HEK293 (cell line): ENCODE results near the gene SWT1.

ENCODE experiments used
- CTCF ChIA-PET: fragments of 350-600 bp; formaldehyde crosslinking; extraction: SDS; loops from one replicate; lab custom pipeline; 2021; ENCODE audit warnings: antibody characterized with exemption; lab: Yijun Ruan, JAX
- POLR2A ChIA-PET: fragments of 300-600 bp; formaldehyde crosslinking; extraction: SDS; loops from one replicate; lab custom pipeline; 2020; ENCODE audit warnings: antibody characterized with exemption, inconsistent platforms; lab: Yijun Ruan, JAX
- H3K27ac ChIP-seq: fragments of 200-500 bp; sonication (Bioruptor generic); 2 replicates; pipeline ENCODE4 v1.5.1; 2014; ENCODE audit warnings: low read depth, low read length, control low read depth, inconsistent platforms; ENCODE audit errors: extremely low read depth
- H3K36me3 ChIP-seq, 2 experiments: fragments of 200-500 bp in 1 of 2; sonication (Bioruptor generic) in 1 of 2; 1 replicate in 1 of 2; 2 replicates in 1 of 2; pipeline ENCODE4 v1.5.1; 2014 to 2017; ENCODE audit warnings: inconsistent platforms in 2 of 2, low read length in 2 of 2; ENCODE audit not compliant: control insufficient read depth in 2 of 2, insufficient read depth in 1 of 2
- H3K4me1 ChIP-seq: fragments of 200-500 bp; sonication (Bioruptor generic); 2 replicates; pipeline ENCODE4 v1.5.1; 2014; ENCODE audit warnings: mild to moderate bottlenecking, low read length, inconsistent platforms; ENCODE audit not compliant: control insufficient read depth, insufficient read depth
- H3K4me3 ChIP-seq: 2 replicates; pipeline ENCODE4 v1.5.1; 2011; ENCODE audit warnings: low read depth, mild to moderate bottlenecking, control low read depth, low read length, moderate library complexity
- H3K9me3 ChIP-seq: fragments of 200-500 bp; sonication (Bioruptor generic); 2 replicates; pipeline ENCODE4 v1.5.1; 2014; ENCODE audit warnings: low read depth, low read length, inconsistent platforms; ENCODE audit not compliant: control insufficient read depth, insufficient read depth
- HOXA7 ChIP-seq: sonication (generic); formaldehyde crosslinking; IDR thresholded peaks from 2 replicates; pipeline ENCODE4 v1.8.1; 2022; ENCODE audit warnings: missing genetic modification reagents, borderline replicate concordance
- KLF1 ChIP-seq: fragments of 450-650 bp; formaldehyde crosslinking; IDR thresholded peaks from 2 replicates; pipeline ENCODE4 v1.5.1; 2016; ENCODE audit warnings: missing biosample characterization, missing genetic modification characterization
- KLF16 ChIP-seq: fragments of 450-650 bp; formaldehyde crosslinking; IDR thresholded peaks from 2 replicates; pipeline ENCODE4 v1.5.1; 2017; ENCODE audit warnings: missing biosample characterization, missing genetic modification characterization
- MYNN ChIP-seq: fragments of 450-650 bp; formaldehyde crosslinking; IDR thresholded peaks from 2 replicates; pipeline ENCODE4 v1.5.1; 2016; ENCODE audit warnings: missing biosample characterization, missing genetic modification characterization, borderline replicate concordance
- SETDB1 ChIP-seq: IDR thresholded peaks from one replicate; pipeline ENCODE4 v1.6.1; 2017; ENCODE audit warnings: mild to moderate bottlenecking, low read length, moderate library complexity, mixed read lengths; ENCODE audit not compliant: insufficient read length
- SP3 ChIP-seq: fragments of 450-650 bp; formaldehyde crosslinking; IDR thresholded peaks from 2 replicates; pipeline ENCODE4 v1.5.1; 2016; ENCODE audit warnings: missing biosample characterization, missing genetic modification characterization
- SP7 ChIP-seq: fragments of 450-650 bp; formaldehyde crosslinking; IDR thresholded peaks from 2 replicates; pipeline ENCODE4 v1.5.1; 2016; ENCODE audit warnings: missing biosample characterization, missing genetic modification characterization
- ZFP69B ChIP-seq: fragments of 450-650 bp; formaldehyde crosslinking; IDR thresholded peaks from 2 replicates; pipeline ENCODE4 v1.5.1; 2016; ENCODE audit warnings: missing biosample characterization, missing genetic modification characterization
- ZNF10 ChIP-seq: fragments of 450-650 bp; formaldehyde crosslinking; IDR thresholded peaks from 2 replicates; pipeline ENCODE4 v1.5.1; 2017; ENCODE audit warnings: missing biosample characterization, missing genetic modification characterization
- ZNF112 ChIP-seq: fragments of 450-650 bp; formaldehyde crosslinking; IDR thresholded peaks from 2 replicates; pipeline ENCODE4 v1.5.0; 2017; ENCODE audit warnings: missing biosample characterization, missing genetic modification characterization
- ZNF16 ChIP-seq: fragments of 450-650 bp; formaldehyde crosslinking; IDR thresholded peaks from 2 replicates; pipeline ENCODE4 v1.5.1; 2016; ENCODE audit warnings: low read depth, missing biosample characterization, missing genetic modification characterization
- ZNF223 ChIP-seq: fragments of 450-650 bp; formaldehyde crosslinking; IDR thresholded peaks from 2 replicates; pipeline ENCODE4 v1.5.1; 2016; ENCODE audit warnings: missing biosample characterization, missing genetic modification characterization
- ZNF292 ChIP-seq: fragments of 450-650 bp; formaldehyde crosslinking; IDR thresholded peaks from 2 replicates; pipeline ENCODE4 v1.5.1; 2016; ENCODE audit warnings: low read depth, missing biosample characterization, missing genetic modification characterization, borderline replicate concordance
- ZNF302 ChIP-seq: fragments of 450-650 bp; formaldehyde crosslinking; IDR thresholded peaks from 2 replicates; pipeline ENCODE4 v1.5.1; 2016; ENCODE audit warnings: missing biosample characterization, missing genetic modification characterization, low read depth
- ZNF350 ChIP-seq: fragments of 450-650 bp; formaldehyde crosslinking; IDR thresholded peaks from 2 replicates; pipeline ENCODE4 v1.5.0; 2017; ENCODE audit warnings: missing biosample characterization, mild to moderate bottlenecking, missing genetic modification characterization
- ZNF521 ChIP-seq: fragments of 450-650 bp; formaldehyde crosslinking; IDR thresholded peaks from 2 replicates; pipeline ENCODE4 v1.5.1; 2017; ENCODE audit warnings: missing biosample characterization, mild to moderate bottlenecking, missing genetic modification characterization
- ZNF621 ChIP-seq: fragments of 450-650 bp; formaldehyde crosslinking; IDR thresholded peaks from 2 replicates; pipeline ENCODE4 v1.5.1; 2017; ENCODE audit warnings: missing biosample characterization, missing genetic modification characterization
- ZNF768 ChIP-seq: fragments of 450-650 bp; formaldehyde crosslinking; IDR thresholded peaks from 2 replicates; pipeline ENCODE4 v1.5.1; 2018; ENCODE audit warnings: missing biosample characterization, mild to moderate bottlenecking, missing genetic modification characterization
- ZNF791 ChIP-seq: fragments of 450-650 bp; formaldehyde crosslinking; IDR thresholded peaks from 2 replicates; pipeline ENCODE4 v1.5.1; 2016; ENCODE audit warnings: missing biosample characterization, missing genetic modification characterization
- TF ChIP-seq, protein P1 (sequence below): fragments of 450-650 bp; formaldehyde crosslinking; IDR thresholded peaks from 2 replicates; pipeline ENCODE4 v1.5.1; 2016; ENCODE audit warnings: missing biosample characterization, missing genetic modification characterization
- TF ChIP-seq, protein P2 (sequence below): fragments of 450-650 bp; formaldehyde crosslinking; IDR thresholded peaks from 2 replicates; pipeline ENCODE4 v1.5.1; 2016; ENCODE audit warnings: missing biosample characterization, missing genetic modification characterization
- TF ChIP-seq, protein P3 (sequence below): fragments of 450-650 bp; formaldehyde crosslinking; conservative IDR thresholded peaks from 2 replicates; pipeline ENCODE4 v1.5.1; 2016; ENCODE audit warnings: low read depth, missing biosample characterization, missing genetic modification characterization
- TF ChIP-seq, protein P4 (sequence below): fragments of 450-650 bp; formaldehyde crosslinking; IDR thresholded peaks from 2 replicates; pipeline ENCODE4 v1.5.1; 2016; ENCODE audit warnings: missing biosample characterization, missing genetic modification characterization

Gene SWT1

DNA sequence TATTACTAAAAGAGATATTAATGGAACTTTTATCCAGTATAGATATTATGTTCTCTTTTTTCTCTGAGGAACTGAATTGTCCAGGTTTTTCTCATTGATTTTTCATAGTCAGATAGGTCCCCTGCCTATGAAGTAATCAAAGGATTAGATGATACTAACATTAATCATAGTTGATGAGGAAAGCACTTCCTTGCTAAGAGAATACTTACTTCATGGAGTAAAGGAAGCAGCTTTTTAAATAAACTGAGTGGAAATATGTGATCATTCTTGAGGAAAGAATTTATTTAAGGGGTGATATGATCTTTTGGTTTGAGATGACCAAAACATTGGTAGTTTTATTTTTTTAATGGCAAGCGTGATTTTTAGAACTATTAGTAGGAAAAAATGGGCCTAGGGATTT is 58.9 kb downstream of the SWT1 start:
- Histone ChIP-seq H3K36me3 (no peaks in the 10 kb centered on the region), H3K27ac (no peak overlapping the region), H3K4me1 (no peaks in the 10 kb centered on the region), H3K4me3 (no peak overlapping the region), H3K9me3 (no peaks in the 10 kb centered on the region)
- no peak for TF ChIP-seq ZNF350 (tag by site-specific recombination)
- no peak for TF ChIP-seq ZNF791 (tag by site-specific recombination)
- no peak for TF ChIP-seq ZNF223
- no peak for TF ChIP-seq KLF16 (tag by site-specific recombination)
- POLR2A ChIA-PET = no interaction called here
- CTCF ChIA-PET = no interaction called here

DNA sequence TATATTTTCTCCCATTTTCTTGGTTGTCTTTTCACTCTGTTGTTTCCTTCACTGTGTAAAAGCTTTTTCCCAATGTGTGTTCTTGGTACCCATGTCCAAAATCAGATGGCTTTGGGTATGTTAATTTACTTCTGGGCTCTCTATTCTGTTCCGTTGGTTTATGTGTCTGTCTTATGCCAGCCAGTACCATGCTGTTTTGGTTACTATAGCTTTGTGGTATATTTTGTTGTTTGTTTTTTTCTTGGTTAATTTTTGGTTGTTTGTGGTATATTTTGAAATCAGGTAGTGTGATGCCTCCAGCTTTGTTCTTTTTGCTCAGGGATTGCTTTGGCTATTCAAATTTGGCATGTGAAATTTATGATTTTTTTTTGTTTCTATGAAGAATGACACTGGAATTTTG is 67.2 kb downstream of the SWT1 start:
- TF ChIP-seq, protein P1, sequence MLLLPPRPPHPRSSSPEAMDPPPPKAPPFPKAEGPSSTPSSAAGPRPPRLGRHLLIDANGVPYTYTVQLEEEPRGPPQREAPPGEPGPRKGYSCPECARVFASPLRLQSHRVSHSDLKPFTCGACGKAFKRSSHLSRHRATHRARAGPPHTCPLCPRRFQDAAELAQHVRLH = 0 out of 2 replicates have a peak, but pooled peaks have one; percentile 50
- TF ChIP-seq, protein P2, sequence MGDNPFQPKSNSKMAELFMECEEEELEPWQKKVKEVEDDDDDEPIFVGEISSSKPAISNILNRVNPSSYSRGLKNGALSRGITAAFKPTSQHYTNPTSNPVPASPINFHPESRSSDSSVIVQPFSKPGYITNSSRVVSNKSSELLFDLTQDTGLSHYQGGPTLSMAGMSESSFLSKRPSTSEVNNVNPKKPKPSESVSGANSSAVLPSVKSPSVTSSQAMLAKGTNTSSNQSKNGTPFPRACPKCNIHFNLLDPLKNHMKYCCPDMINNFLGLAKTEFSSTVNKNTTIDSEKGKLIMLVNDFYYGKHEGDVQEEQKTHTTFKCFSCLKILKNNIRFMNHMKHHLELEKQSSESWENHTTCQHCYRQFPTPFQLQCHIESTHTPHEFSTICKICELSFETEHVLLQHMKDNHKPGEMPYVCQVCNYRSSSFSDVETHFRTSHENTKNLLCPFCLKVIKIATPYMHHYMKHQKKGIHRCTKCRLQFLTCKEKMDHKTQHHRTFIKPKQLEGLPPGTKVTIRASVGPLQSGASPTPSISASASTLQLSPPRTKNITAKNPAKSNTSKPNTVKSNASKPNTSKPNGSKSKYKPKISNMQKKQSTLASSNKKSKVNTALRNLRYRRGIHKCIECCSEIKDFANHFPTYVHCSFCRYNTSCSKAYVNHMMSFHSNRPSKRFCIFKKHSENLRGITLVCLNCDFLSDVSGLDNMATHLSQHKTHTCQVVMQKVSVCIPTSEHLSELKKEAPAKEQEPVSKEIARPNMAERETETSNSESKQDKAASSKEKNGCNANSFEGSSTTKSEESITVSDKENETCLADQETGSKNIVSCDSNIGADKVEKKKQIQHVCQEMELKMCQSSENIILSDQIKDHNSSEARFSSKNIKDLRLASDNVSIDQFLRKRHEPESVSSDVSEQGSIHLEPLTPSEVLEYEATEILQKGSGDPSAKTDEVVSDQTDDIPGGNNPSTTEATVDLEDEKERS (tag by site-specific recombination) = peak; percentile 85; the same call in 1 of the 2 replicates
- TF ChIP-seq SETDB1 = peak; percentile 55
- no peak for TF ChIP-seq ZNF521 (tag by site-specific recombination)
- no peak for TF ChIP-seq ZNF10 (tag by site-specific recombination)
- TF ChIP-seq, protein P3, sequence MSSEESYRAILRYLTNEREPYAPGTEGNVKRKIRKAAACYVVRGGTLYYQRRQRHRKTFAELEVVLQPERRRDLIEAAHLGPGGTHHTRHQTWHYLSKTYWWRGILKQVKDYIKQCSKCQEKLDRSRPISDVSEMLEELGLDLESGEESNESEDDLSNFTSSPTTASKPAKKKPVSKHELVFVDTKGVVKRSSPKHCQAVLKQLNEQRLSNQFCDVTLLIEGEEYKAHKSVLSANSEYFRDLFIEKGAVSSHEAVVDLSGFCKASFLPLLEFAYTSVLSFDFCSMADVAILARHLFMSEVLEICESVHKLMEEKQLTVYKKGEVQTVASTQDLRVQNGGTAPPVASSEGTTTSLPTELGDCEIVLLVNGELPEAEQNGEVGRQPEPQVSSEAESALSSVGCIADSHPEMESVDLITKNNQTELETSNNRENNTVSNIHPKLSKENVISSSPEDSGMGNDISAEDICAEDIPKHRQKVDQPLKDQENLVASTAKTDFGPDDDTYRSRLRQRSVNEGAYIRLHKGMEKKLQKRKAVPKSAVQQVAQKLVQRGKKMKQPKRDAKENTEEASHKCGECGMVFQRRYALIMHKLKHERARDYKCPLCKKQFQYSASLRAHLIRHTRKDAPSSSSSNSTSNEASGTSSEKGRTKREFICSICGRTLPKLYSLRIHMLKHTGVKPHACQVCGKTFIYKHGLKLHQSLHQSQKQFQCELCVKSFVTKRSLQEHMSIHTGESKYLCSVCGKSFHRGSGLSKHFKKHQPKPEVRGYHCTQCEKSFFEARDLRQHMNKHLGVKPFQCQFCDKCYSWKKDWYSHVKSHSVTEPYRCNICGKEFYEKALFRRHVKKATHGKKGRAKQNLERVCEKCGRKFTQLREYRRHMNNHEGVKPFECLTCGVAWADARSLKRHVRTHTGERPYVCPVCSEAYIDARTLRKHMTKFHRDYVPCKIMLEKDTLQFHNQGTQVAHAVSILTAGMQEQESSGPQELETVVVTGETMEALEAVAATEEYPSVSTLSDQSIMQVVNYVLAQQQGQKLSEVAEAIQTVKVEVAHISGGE (tag by site-specific recombination) = no peak
- no peak for TF ChIP-seq ZNF16 (tag by site-specific recombination)
- no peak for TF ChIP-seq KLF1 (tag by site-specific recombination)
- no peak for TF ChIP-seq ZNF112
- TF ChIP-seq, all 188 proteins: peak for 3
- no peaks in the 10 kb centered on the region for H3K9me3 ChIP-seq
- ChIA-PET POLR2A (no interaction called here), CTCF (no interaction called here)
- no peak overlapping the region for H3K27ac ChIP-seq
- H3K36me3 ChIP-seq = peaks cover 0 to 3% of the 10 kb centered on the region in 2 experiments; a peak in 2 of 3 replicates
- no peaks in the 10 kb centered on the region for H3K4me1 ChIP-seq
- no peak overlapping the region for H3K4me3 ChIP-seq

DNA sequence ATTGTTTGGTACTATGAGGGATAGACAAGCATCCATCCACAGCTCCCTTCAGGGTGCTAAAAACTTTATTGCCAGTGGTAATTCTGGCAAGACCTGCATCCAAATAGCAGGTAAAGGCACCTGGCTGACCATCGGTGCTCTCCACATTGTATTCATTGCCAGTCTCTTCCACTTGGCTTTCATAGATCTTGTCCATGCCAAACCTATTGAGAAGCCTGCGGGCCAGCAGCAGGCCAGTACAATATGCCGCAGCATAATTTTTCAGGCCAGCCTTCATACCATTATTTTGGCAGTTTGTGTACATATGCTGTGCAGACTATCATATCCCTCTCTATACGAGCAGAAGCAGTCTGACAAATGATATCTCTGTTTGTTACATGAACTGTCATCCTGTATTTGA is 70.2 kb downstream of the SWT1 start:
- Histone ChIP-seq H3K27ac (no peak overlapping the region), H3K4me3 (no peak overlapping the region), H3K36me3 (peaks cover 0 to 3% of the 10 kb centered on the region in 2 experiments; a peak in 2 of 3 replicates), H3K9me3 (no peaks in the 10 kb centered on the region), H3K4me1 (no peaks in the 10 kb centered on the region)
- ChIA-PET CTCF (interaction anchor here (0.6 kb wide), 2 partner anchors 15 to 280 kb away, joined by 3 read pairs; no protein-coding TSS in a partner anchor), POLR2A (no interaction called here)
- no peak for TF ChIP-seq ZFP69B (tag by site-specific recombination)
- TF ChIP-seq HOXA7 (CRISPR knock-in tag) = no peak
- no peak for TF ChIP-seq ZNF302
- no peak for TF ChIP-seq SP7
- no peak for TF ChIP-seq ZNF621 (tag by site-specific recombination)
- no peak for TF ChIP-seq SP3 (tag by site-specific recombination)
- TF ChIP-seq ZNF292 (tag by site-specific recombination) = no peak
- TF ChIP-seq MYNN (tag by site-specific recombination) = no peak
- TF ChIP-seq ZNF768 = no peak
- TF ChIP-seq, protein P4, sequence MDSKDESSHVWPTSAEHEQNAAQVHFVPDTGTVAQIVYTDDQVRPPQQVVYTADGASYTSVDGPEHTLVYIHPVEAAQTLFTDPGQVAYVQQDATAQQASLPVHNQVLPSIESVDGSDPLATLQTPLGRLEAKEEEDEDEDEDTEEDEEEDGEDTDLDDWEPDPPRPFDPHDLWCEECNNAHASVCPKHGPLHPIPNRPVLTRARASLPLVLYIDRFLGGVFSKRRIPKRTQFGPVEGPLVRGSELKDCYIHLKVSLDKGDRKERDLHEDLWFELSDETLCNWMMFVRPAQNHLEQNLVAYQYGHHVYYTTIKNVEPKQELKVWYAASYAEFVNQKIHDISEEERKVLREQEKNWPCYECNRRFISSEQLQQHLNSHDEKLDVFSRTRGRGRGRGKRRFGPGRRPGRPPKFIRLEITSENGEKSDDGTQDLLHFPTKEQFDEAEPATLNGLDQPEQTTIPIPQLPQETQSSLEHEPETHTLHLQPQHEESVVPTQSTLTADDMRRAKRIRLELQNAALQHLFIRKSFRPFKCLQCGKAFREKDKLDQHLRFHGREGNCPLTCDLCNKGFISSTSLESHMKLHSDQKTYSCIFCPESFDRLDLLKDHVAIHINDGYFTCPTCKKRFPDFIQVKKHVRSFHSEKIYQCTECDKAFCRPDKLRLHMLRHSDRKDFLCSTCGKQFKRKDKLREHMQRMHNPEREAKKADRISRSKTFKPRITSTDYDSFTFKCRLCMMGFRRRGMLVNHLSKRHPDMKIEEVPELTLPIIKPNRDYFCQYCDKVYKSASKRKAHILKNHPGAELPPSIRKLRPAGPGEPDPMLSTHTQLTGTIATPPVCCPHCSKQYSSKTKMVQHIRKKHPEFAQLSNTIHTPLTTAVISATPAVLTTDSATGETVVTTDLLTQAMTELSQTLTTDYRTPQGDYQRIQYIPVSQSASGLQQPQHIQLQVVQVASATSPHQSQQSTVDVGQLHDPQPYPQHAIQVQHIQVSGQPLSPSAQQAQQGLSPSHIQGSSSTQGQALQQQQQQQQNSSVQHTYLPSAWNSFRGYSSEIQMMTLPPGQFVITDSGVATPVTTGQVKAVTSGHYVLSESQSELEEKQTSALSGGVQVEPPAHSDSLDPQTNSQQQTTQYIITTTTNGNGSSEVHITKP = no peak
